H1 (cell line): ENCODE measurements around the gene FOXK1.
"Not testable (repeated sequence)": the region's sequence is repeated elsewhere in the genome, so short reads cannot be mapped to it uniquely, and the experiment has no call there.

Source experiments
- ATF3 ChIP-seq: IDR thresholded peaks from 2 replicates; pipeline ENCODE4 v1.6.1; 2011; ENCODE audit warnings: low read depth, mild to moderate bottlenecking, low read length; ENCODE audit not compliant: insufficient read depth
- CHD7 ChIP-seq: fragments of 300-600 bp; sonication (generic); IDR thresholded peaks from 2 replicates; pipeline ENCODE4 v1.7.1; 2012; ENCODE audit warnings: low read length, moderate library complexity, mild to moderate bottlenecking, inconsistent platforms; ENCODE audit not compliant: insufficient replicate concordance
- CTCF ChIP-seq, 3 experiments: IDR thresholded peaks; 1 replicate in 2 of 3; 2 replicates in 1 of 3; pipeline versions ENCODE4 v1.5.1 to v1.6.1; 2011; ENCODE audit warnings: low read length in 3 of 3, mild to moderate bottlenecking in 3 of 3, inconsistent platforms in 2 of 3, low read depth in 1 of 3, moderate library complexity in 1 of 3; ENCODE audit not compliant: insufficient read depth in 1 of 3; ENCODE audit errors: control extremely low read depth in 1 of 3
- GABPA ChIP-seq: IDR thresholded peaks from 2 replicates; pipeline ENCODE4 v1.6.1; 2011; ENCODE audit warnings: mild to moderate bottlenecking, low read length, moderate library complexity, borderline replicate concordance; ENCODE audit not compliant: insufficient read depth
- PHF8 ChIP-seq: fragments of 200-600 bp; sonication (generic); conservative IDR thresholded peaks from 2 replicates; pipeline ENCODE4 v1.7.1; 2012; ENCODE audit warnings: low read depth, mild to moderate bottlenecking, inconsistent platforms, low read length, moderate library complexity
- POLR2A ChIP-seq, 2 experiments: IDR thresholded peaks; 1 replicate in 1 of 2; 2 replicates in 1 of 2; pipeline ENCODE4 v1.6.1; 2011; ENCODE audit warnings: low read depth in 2 of 2, low read length in 2 of 2, mild to moderate bottlenecking in 2 of 2; ENCODE audit errors: control extremely low read depth in 1 of 2
- RBBP5 ChIP-seq: IDR thresholded peaks from 2 replicates; pipeline ENCODE4 v1.7.1; 2012; ENCODE audit warnings: low read depth, mild to moderate bottlenecking, inconsistent platforms, low read length, moderate library complexity, borderline replicate concordance
- TAF1 ChIP-seq: IDR thresholded peaks from 2 replicates; pipeline ENCODE4 v1.6.1; 2011; ENCODE audit warnings: mild to moderate bottlenecking, low read depth, low read length
- USF2 ChIP-seq: IDR thresholded peaks from 2 replicates; pipeline ENCODE4 v1.6.1; 2011; ENCODE audit warnings: low read length, improper control_type of control experiment
- ZNF274 ChIP-seq: IDR thresholded peaks from 2 replicates; pipeline ENCODE4 v1.7.0; 2012; ENCODE audit warnings: low read length, borderline replicate concordance; ENCODE audit errors: extremely low read depth

GRCh38 chr7:4692622-4693021 lies 10.5 kb downstream of the FOXK1 start:
- not testable (repeated sequence) for TF ChIP-seq POLR2A (IDR thresholded peaks at IDR 0.05; ENCODE audit: control extremely low read depth in 1 of 2, low read depth in 2 of 2, low read length in 2 of 2); ZNF274; CTCF (IDR thresholded peaks at IDR 0.05; ENCODE audit: control extremely low read depth in 1 of 3, insufficient read depth in 1 of 3, low read depth in 1 of 3, low read length in 3 of 3); USF2; RBBP5; PHF8; ATF3; GABPA; TAF1; CHD7
